T1000 (cell line): ENCODE measurements around the gene BANK1.
"Not testable (repeated sequence)": the region's sequence is repeated elsewhere in the genome, so short reads cannot be mapped to it uniquely, and the experiment has no call there.

Experiments used
- DNase-seq: peaks from one replicate; lab custom pipeline; 2025; ENCODE audit warnings: mixed read lengths; lab: John Stamatoyannopoulos, UW

BANK1 gene

GRCh38 chr4:101888472-101888871 lies 97.9 kb downstream of the BANK1 start:
- DNase-seq = no peak

- not testable (repeated sequence) for DNase-seq
These were observed 115.0 kb downstream of the BANK1 start for GRCh38 chr4:101905527-101905926.

DNA sequence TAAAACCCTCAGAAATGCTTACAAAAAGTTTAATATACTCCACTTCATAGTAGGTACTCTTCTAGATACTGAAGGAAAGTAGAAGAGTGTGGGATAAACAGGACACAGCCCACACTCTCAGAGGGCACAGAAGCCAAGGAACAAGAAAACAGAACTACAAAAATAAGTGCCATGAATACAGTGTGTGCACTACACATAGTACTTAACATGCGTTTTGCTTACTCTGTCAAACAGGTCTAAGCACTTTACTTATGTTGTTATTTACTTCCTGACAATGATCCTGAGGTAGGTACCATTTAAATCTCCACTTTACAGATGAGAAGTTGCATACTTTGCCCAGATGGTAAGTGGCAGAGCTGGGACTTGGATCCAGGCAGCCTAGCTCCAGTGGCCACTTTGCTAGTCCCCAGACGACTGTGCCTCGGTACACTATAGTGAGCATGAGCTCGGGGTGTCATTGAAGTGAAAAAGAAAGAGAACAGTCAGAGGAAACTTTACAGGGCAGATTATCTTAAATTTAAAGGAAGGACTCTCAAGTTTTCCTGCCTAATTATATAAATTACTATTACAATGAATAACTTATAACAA lies 120.3 kb downstream of the BANK1 start:
- DNase-seq = no peak

DNA sequence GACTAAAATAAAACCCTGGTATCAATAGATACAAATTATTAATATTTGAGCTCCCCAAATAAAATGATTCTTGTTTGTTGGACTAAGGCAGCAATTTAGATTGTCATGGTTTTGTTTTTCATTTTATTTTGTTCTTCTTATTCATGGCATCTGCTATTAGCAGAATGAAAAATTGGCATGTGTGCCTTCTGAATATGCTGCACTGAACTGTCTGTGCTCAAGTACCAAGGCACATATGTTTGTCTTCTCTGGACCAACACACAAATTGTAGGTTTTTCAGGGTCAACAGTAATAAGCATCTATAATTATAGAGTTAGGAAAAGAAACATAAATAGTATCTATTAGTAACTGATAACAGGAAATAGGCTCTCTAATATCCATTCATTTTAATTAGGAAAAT lies 121.1 kb downstream of the BANK1 start:
- DNase-seq = no peak

- DNase-seq = no peak
These were observed 124.2 kb downstream of the BANK1 start for GRCh38 chr4:101914761-101915160.

GRCh38 chr4:101919373-101919977 lies 128.9 kb downstream of the BANK1 start:
- no peak for DNase-seq

DNA sequence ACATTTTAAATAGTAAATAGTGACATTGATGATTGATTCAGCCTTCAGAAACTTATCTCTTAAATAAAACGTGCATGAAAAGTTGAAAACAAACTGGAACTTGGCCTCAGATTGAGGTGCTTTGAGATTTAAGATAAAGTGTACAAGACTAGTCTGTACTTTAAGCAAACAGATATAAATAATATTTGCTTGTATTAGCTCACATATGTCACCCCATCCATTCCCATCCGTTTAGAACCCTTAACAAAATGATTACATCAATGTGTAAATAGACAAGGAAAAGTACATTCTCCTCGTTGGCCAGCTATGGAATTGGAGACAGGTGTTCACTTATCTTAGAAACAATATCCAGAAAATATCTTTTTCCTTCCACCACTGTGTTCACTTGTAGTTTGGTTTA lies 130.8 kb downstream of the BANK1 start:
- no peak for DNase-seq

- no peak for DNase-seq
These were observed 141.1 kb downstream of the BANK1 start for GRCh38 chr4:101931619-101932018.

DNA sequence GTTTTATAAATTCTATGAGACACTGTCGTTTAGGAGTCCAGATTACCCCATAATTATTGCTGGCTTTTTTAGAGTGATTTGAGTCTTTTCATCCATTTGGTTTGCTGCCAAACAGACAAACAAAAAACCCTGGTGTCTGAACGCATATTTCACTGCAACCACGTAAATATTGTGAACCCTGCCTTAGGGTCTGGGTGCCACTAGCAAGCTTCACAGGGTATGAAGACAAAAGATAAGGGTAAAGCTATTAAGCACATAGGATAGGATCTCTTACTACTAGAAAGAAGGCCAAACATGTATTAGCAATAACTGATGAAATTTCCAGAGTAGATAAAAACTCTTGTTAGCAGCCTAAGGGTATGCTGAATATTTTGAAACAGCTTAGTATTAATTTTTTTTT lies 143.3 kb downstream of the BANK1 start:
- no peak for DNase-seq

- DNase-seq = no peak
These were observed 148.3 kb downstream of the BANK1 start for GRCh38 chr4:101938836-101939235.

DNA sequence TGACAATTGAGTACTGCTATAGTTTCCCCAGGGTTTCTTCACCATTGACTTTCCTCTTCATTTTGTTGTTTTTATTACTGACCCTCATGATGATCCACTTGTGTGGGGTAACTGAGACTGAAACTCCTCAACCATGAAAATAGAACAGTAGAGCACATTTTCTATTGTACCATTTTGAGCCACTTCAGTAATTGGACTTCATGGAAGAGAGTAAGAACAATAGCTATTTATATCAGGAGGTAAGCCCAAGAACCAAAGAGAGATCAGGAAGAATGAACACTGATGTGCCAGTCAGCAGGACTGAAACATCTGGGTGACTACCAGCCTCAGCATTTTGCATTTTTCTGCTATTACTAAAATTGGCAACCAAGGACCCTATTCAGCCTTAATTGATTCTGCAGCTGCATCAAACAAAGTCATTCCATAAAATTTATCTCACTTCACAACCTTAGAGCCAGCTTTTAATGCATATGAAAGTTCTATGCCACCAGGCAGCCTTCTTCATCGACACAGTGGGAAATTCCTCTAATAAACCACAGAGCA lies 151.4 kb downstream of the BANK1 start:
- no peak for DNase-seq

- no peak for DNase-seq
These were observed 152.4 kb downstream of the BANK1 start for GRCh38 chr4:101942891-101943290.

DNA sequence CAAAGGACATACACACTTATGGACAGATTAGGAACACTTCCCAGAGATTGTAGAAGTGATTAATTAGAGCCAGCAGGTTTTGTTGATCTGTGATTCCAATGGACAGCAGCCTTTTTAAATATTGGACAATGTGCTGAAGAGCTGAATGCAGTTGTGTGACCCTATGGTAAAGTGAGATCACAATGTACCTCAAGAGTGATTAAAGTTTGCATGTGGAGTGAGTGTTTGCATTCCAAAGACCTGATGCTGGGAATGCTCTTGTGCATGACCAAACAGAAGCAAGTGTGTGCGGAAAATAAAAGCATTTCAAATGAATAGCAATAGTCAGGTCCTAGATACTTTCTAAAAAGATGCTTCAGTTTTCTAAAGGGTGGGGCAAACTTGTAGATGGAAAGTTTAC lies 154.1 kb downstream of the BANK1 start:
- no peak for DNase-seq

DNA sequence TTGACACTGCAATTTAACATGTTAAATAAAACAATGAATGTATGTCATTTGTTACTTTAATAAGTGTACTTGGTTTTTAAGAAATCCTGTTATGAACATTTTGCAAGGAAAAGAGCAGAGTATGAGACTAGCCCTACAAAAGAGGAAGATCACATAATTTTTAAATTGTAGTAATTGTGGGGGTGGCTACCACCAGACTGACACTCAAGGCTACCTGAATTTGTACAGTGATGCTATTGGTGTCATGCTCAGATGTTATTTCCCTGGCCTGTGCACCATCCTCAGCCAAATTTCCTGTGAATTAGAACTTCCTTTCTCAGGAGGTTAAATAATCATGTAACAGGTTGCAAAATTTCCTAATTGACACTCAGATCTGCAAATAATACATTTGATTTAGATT lies 157.5 kb downstream of the BANK1 start:
- no peak for DNase-seq

GRCh38 chr4:101948951-101949350 lies 158.4 kb downstream of the BANK1 start:
- no peak for DNase-seq

- DNase-seq = no peak
These were observed 159.9 kb downstream of the BANK1 start for GRCh38 chr4:101950258-101950979.

GRCh38 chr4:101952985-101953384 lies 162.5 kb downstream of the BANK1 start:
- DNase-seq = no peak

DNA sequence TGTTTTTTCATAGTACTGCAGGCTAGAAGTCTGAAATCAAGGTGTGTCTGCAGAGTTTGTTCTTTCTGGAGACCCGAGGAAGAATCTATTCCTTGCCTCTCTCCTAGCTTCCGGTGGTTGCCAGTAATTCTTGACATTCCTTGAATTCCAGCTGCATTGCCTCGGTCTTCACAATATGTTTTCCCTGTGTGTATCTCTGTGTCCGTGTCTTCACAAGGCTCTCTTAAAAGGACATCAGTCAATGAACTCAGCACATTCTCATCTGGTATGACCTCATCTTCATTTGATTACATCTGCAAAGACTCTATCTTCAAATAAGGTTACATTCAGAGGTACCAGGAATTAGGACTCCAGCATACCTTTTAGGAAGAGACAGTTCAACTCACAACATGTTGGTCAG lies 163.4 kb downstream of the BANK1 start:
- DNase-seq = no peak

DNA sequence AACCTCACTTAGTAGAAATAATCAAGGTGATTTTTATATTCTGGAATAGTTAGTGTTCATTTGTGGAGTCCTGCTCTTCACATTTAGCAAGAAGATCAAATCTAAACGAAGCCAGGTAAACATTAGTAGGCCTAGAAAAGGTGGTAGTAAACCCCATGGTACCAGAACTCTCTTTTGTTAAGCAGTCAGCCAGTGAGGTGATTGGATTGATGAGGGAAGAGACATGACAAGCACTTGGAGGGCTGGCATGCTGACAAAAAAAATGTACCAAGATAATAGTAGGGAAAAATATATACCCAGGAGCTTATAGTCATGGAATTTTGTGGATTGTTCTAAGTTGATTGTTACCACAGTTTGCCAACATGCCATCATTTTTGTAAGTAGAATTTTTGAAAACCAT lies 163.8 kb downstream of the BANK1 start:
- DNase-seq = no peak

DNA sequence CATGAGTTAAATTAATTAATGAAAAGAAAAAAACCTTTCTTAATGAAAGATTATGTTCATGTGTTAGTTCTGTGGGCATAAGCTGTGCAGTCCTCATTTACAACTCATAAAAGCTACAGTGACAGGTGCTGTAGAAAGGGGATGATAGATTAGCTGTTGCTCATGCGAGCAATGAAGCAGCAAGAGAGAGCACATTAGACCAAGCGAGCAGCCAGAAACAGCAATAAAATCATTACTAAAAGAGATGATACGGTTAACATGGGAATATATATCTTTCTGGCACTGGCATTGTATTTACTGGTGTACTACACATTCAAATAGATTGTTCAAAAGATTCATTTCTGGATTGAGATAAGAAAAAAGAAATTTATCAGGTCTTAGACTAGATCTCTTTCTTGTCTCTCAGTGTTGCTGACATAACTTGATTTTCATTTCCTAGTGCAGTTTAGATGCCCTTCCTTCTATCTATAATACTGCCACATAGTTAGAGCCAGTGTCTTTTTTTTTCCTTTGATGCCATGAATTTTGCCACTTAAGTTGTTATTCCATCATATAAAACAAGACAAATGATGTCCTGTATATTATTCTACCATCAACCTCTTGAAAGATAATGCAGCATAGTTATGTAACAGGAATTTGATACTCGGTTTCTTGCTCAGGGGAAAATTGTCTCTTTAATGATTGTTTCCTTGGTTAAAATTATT lies 164.6 kb downstream of the BANK1 start:
- no peak for DNase-seq

- DNase-seq = no peak
These were observed 165.7 kb downstream of the BANK1 start for GRCh38 chr4:101956068-101956825.

DNA sequence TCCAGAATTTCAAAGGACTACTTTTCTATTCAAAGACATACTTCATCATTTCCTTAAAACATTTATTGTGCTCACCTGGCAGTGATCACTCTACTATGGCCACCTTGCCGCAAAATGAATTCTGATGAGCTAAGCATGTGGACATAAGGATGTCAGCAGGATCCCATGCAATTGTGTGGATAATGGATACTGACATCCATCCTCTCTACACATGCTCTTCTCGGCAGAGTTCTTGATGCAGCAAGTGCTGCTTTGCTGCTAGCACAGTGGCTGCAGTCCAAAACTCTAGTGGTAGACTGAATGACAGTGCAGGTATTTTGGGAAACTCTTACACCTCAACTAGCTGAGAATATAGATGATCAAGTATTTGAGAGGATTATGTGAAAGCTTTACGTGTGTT lies 168.0 kb downstream of the BANK1 start:
- DNase-seq = no peak
